ENCODE measurements around the gene TECTA.

- TF ChIP-seq CTCF (IDR thresholded peaks at IDR 0.05) (no peak), POLR2A (IDR thresholded peaks at IDR 0.05) (no peak)
Measured at GRCh38 chr11:121122328-121122727, 21.3 kb downstream of the TECTA start.
